HEK293 (cell line): Measurements from ENCODE around the gene ADSL.

Source experiments
- CTCF ChIA-PET: fragments of 350-600 bp; formaldehyde crosslinking; extraction: SDS; loops from one replicate; lab custom pipeline; 2021; ENCODE audit warnings: antibody characterized with exemption; lab: Yijun Ruan, JAX
- POLR2A ChIA-PET: fragments of 300-600 bp; formaldehyde crosslinking; extraction: SDS; loops from one replicate; lab custom pipeline; 2020; ENCODE audit warnings: antibody characterized with exemption, inconsistent platforms; lab: Yijun Ruan, JAX
- H3K27ac ChIP-seq: fragments of 200-500 bp; sonication (Bioruptor generic); 2 replicates; pipeline ENCODE4 v1.5.1; 2014; ENCODE audit warnings: low read depth, low read length, control low read depth, inconsistent platforms; ENCODE audit errors: extremely low read depth
- H3K36me3 ChIP-seq, 2 experiments: fragments of 200-500 bp in 1 of 2; sonication (Bioruptor generic) in 1 of 2; 1 replicate in 1 of 2; 2 replicates in 1 of 2; pipeline ENCODE4 v1.5.1; 2014 to 2017; ENCODE audit warnings: inconsistent platforms in 2 of 2, low read length in 2 of 2; ENCODE audit not compliant: control insufficient read depth in 2 of 2, insufficient read depth in 1 of 2
- H3K4me1 ChIP-seq: fragments of 200-500 bp; sonication (Bioruptor generic); 2 replicates; pipeline ENCODE4 v1.5.1; 2014; ENCODE audit warnings: mild to moderate bottlenecking, low read length, inconsistent platforms; ENCODE audit not compliant: control insufficient read depth, insufficient read depth
- H3K4me3 ChIP-seq: 2 replicates; pipeline ENCODE4 v1.5.1; 2011; ENCODE audit warnings: low read depth, mild to moderate bottlenecking, control low read depth, low read length, moderate library complexity
- H3K9me3 ChIP-seq: fragments of 200-500 bp; sonication (Bioruptor generic); 2 replicates; pipeline ENCODE4 v1.5.1; 2014; ENCODE audit warnings: low read depth, low read length, inconsistent platforms; ENCODE audit not compliant: control insufficient read depth, insufficient read depth
- BCL11A ChIP-seq: fragments of 450-650 bp; formaldehyde crosslinking; IDR thresholded peaks from 2 replicates; pipeline ENCODE4 v1.5.1; 2016; ENCODE audit warnings: low read depth, missing biosample characterization, missing genetic modification characterization
- BCL11B ChIP-seq: fragments of 450-650 bp; formaldehyde crosslinking; IDR thresholded peaks from 2 replicates; pipeline ENCODE4 v1.5.1; 2016; ENCODE audit warnings: low read depth, missing biosample characterization, missing genetic modification characterization
- GFI1B ChIP-seq: fragments of 450-650 bp; formaldehyde crosslinking; IDR thresholded peaks from 2 replicates; pipeline ENCODE4 v1.5.1; 2016; ENCODE audit warnings: missing biosample characterization, missing genetic modification characterization
- GLIS1 ChIP-seq: fragments of 450-650 bp; formaldehyde crosslinking; IDR thresholded peaks from 2 replicates; pipeline ENCODE4 v1.5.1; 2016; ENCODE audit warnings: missing biosample characterization, missing genetic modification characterization
- GLIS2 ChIP-seq: fragments of 450-650 bp; formaldehyde crosslinking; IDR thresholded peaks from 2 replicates; pipeline ENCODE4 v1.5.1; 2016; ENCODE audit warnings: missing biosample characterization, missing genetic modification characterization
- IKZF3 ChIP-seq: fragments of 450-650 bp; IDR thresholded peaks from 2 replicates; pipeline ENCODE4 v1.5.0; 2018; ENCODE audit warnings: missing biosample characterization, mild to moderate bottlenecking, missing genetic modification characterization, moderate library complexity
- KLF10 ChIP-seq: fragments of 450-650 bp; IDR thresholded peaks from 2 replicates; pipeline ENCODE4 v1.5.1; 2018; ENCODE audit warnings: missing biosample characterization, mild to moderate bottlenecking, missing genetic modification characterization
- KLF16 ChIP-seq: fragments of 450-650 bp; formaldehyde crosslinking; IDR thresholded peaks from 2 replicates; pipeline ENCODE4 v1.5.1; 2017; ENCODE audit warnings: missing biosample characterization, missing genetic modification characterization
- KLF8 ChIP-seq: fragments of 450-650 bp; formaldehyde crosslinking; IDR thresholded peaks from 2 replicates; pipeline ENCODE4 v1.5.1; 2016; ENCODE audit warnings: missing biosample characterization, missing genetic modification characterization
- OVOL3 ChIP-seq: fragments of 450-650 bp; formaldehyde crosslinking; IDR thresholded peaks from 2 replicates; pipeline ENCODE4 v1.5.1; 2016; ENCODE audit warnings: missing biosample characterization, missing genetic modification characterization
- SP2 ChIP-seq: fragments of 450-650 bp; formaldehyde crosslinking; IDR thresholded peaks from 2 replicates; pipeline ENCODE4 v1.5.1; 2016; ENCODE audit warnings: missing biosample characterization, missing genetic modification characterization
- ZBTB21 ChIP-seq: fragments of 450-650 bp; formaldehyde crosslinking; IDR thresholded peaks from 2 replicates; pipeline ENCODE4 v1.5.1; 2017; ENCODE audit warnings: missing biosample characterization, missing genetic modification characterization
- ZFP3 ChIP-seq: fragments of 450-650 bp; formaldehyde crosslinking; IDR thresholded peaks from 2 replicates; pipeline ENCODE4 v1.5.1; 2016; ENCODE audit warnings: low read depth, missing biosample characterization, missing genetic modification characterization
- ZFP41 ChIP-seq: fragments of 450-650 bp; formaldehyde crosslinking; IDR thresholded peaks from 2 replicates; pipeline ENCODE4 v1.5.1; 2016; ENCODE audit warnings: missing biosample characterization, missing genetic modification characterization, borderline replicate concordance
- ZNF10 ChIP-seq: fragments of 450-650 bp; formaldehyde crosslinking; IDR thresholded peaks from 2 replicates; pipeline ENCODE4 v1.5.1; 2017; ENCODE audit warnings: missing biosample characterization, missing genetic modification characterization
- ZNF138 ChIP-seq: fragments of 450-650 bp; formaldehyde crosslinking; IDR thresholded peaks from 2 replicates; pipeline ENCODE4 v1.5.1; 2016; ENCODE audit warnings: missing biosample characterization, missing genetic modification characterization, borderline replicate concordance
- ZNF169 ChIP-seq: fragments of 450-650 bp; formaldehyde crosslinking; IDR thresholded peaks from 2 replicates; pipeline ENCODE4 v1.5.1; 2016; ENCODE audit warnings: missing biosample characterization, missing genetic modification characterization
- ZNF175 ChIP-seq: fragments of 450-650 bp; formaldehyde crosslinking; IDR thresholded peaks from 2 replicates; pipeline ENCODE4 v1.5.1; 2016; ENCODE audit warnings: missing biosample characterization, missing genetic modification characterization
- ZNF19 ChIP-seq: fragments of 450-650 bp; formaldehyde crosslinking; IDR thresholded peaks from 2 replicates; pipeline ENCODE4; 2016; ENCODE audit warnings: missing biosample characterization, missing genetic modification characterization, low read depth
- ZNF214 ChIP-seq: fragments of 450-650 bp; formaldehyde crosslinking; IDR thresholded peaks from 2 replicates; pipeline ENCODE4 v1.5.1; 2017; ENCODE audit warnings: missing biosample characterization, mild to moderate bottlenecking, missing genetic modification characterization, borderline replicate concordance
- ZNF24 ChIP-seq: fragments of 450-650 bp; formaldehyde crosslinking; IDR thresholded peaks from 2 replicates; pipeline ENCODE4 v1.5.1; 2016; ENCODE audit warnings: missing biosample characterization, missing genetic modification characterization
- ZNF248 ChIP-seq: fragments of 450-650 bp; formaldehyde crosslinking; IDR thresholded peaks from 2 replicates; pipeline ENCODE4 v1.5.1; 2017; ENCODE audit warnings: missing biosample characterization, missing genetic modification characterization
- ZNF473 ChIP-seq: fragments of 450-650 bp; formaldehyde crosslinking; IDR thresholded peaks from 2 replicates; pipeline ENCODE4 v1.5.1; 2017; ENCODE audit warnings: missing biosample characterization, missing genetic modification characterization
- ZNF521 ChIP-seq: fragments of 450-650 bp; formaldehyde crosslinking; IDR thresholded peaks from 2 replicates; pipeline ENCODE4 v1.5.1; 2017; ENCODE audit warnings: missing biosample characterization, mild to moderate bottlenecking, missing genetic modification characterization
- ZNF548 ChIP-seq: fragments of 450-650 bp; formaldehyde crosslinking; IDR thresholded peaks from 2 replicates; pipeline ENCODE4 v1.5.1; 2016; ENCODE audit warnings: missing biosample characterization, missing genetic modification characterization
- ZNF560 ChIP-seq: fragments of 450-650 bp; formaldehyde crosslinking; IDR thresholded peaks from 2 replicates; pipeline ENCODE4 v1.5.1; 2017; ENCODE audit warnings: missing biosample characterization, missing genetic modification characterization, borderline replicate concordance
- ZNF629 ChIP-seq: fragments of 450-650 bp; formaldehyde crosslinking; IDR thresholded peaks from 2 replicates; pipeline ENCODE4 v1.5.1; 2017; ENCODE audit warnings: missing biosample characterization, missing genetic modification characterization
- ZNF658 ChIP-seq: fragments of 450-650 bp; formaldehyde crosslinking; IDR thresholded peaks from 2 replicates; pipeline ENCODE4; 2016; ENCODE audit warnings: missing biosample characterization, missing genetic modification characterization
- ZNF664 ChIP-seq: fragments of 450-650 bp; formaldehyde crosslinking; IDR thresholded peaks from 2 replicates; pipeline ENCODE4 v1.5.1; 2016; ENCODE audit warnings: missing biosample characterization, missing genetic modification characterization
- ZNF785 ChIP-seq: fragments of 450-650 bp; formaldehyde crosslinking; IDR thresholded peaks from 2 replicates; pipeline ENCODE4 v1.5.1; 2016; ENCODE audit warnings: missing biosample characterization, missing genetic modification characterization
- ZNF843 ChIP-seq: fragments of 450-650 bp; formaldehyde crosslinking; IDR thresholded peaks from 2 replicates; pipeline ENCODE4 v1.5.1; 2016; ENCODE audit warnings: missing biosample characterization, missing genetic modification characterization
- TF ChIP-seq, protein P1 (sequence below): fragments of 450-650 bp; formaldehyde crosslinking; optimal IDR thresholded peaks from 2 replicates; pipeline ENCODE3; 2016; ENCODE audit warnings: missing biosample characterization, mild to moderate bottlenecking, missing genetic modification characterization
- TF ChIP-seq, protein P2 (sequence below): fragments of 450-650 bp; formaldehyde crosslinking; IDR thresholded peaks from 2 replicates; pipeline ENCODE4 v1.5.1; 2016; ENCODE audit warnings: missing biosample characterization, missing genetic modification characterization

Gene ADSL

DNA sequence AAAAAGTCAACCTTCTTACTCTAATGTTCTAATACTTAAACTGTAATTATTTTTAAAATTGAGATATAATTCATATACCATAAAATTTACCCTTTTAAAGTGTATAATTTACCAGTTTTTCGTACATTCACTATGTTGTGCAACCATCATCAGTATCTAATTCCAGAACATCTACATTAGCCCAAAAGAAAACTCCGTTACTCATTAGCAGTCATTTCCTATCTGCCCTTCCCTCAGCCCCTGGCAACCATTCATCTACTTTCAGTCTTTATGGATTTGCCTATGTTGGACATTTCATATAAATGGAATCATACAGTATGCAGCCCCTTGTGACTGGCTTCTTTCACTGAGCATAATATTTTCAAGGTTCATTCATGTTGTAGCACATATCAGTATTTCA, 46.3 kb downstream of the ADSL start:
- Histone ChIP-seq H3K9me3 (no peaks in the 10 kb centered on the region), H3K27ac (no peak overlapping the region), H3K4me1 (peaks cover 5% of the 10 kb centered on the region), H3K4me3 (no peak overlapping the region), H3K36me3 (peaks cover 5 to 15% of the 10 kb centered on the region in 2 experiments; a peak in 2 of 3 replicates)
- POLR2A ChIA-PET = interaction anchor here (1.2 kb wide), 1 partner anchor 260 kb away, joined by 3 read pairs; no protein-coding TSS in a partner anchor
- TF ChIP-seq BCL11A (tag by site-specific recombination) = no peak
- TF ChIP-seq ZNF175 (tag by site-specific recombination) = no peak
- TF ChIP-seq GFI1B (tag by site-specific recombination) = no peak
- TF ChIP-seq ZNF19 = no peak
- no peak for TF ChIP-seq BCL11B (tag by site-specific recombination)
- TF ChIP-seq ZFP3 (tag by site-specific recombination) = no peak
- TF ChIP-seq ZNF785 = no peak
- no peak for TF ChIP-seq ZNF664 (tag by site-specific recombination)
- TF ChIP-seq ZNF629 = no peak
- no peak for TF ChIP-seq SP2 (tag by site-specific recombination)
- TF ChIP-seq KLF16 (tag by site-specific recombination) = no peak
- TF ChIP-seq ZNF214 = no peak
- TF ChIP-seq KLF8 (tag by site-specific recombination) = no peak
- TF ChIP-seq ZNF560 (tag by site-specific recombination) = no peak
- no peak for TF ChIP-seq GLIS1 (tag by site-specific recombination)
- no peak for TF ChIP-seq ZNF521 (tag by site-specific recombination)
- TF ChIP-seq ZFP41 = no peak
- no peak for TF ChIP-seq ZNF473 (tag by site-specific recombination)
- no peak for TF ChIP-seq ZNF169 (tag by site-specific recombination)
- CTCF ChIA-PET = interaction anchor here (0.7 to 2.7 kb wide), 4 partner anchors 9 to 201 kb away, joined by 3 to 11 read pairs (median 3); no protein-coding TSS in a partner anchor

DNA sequence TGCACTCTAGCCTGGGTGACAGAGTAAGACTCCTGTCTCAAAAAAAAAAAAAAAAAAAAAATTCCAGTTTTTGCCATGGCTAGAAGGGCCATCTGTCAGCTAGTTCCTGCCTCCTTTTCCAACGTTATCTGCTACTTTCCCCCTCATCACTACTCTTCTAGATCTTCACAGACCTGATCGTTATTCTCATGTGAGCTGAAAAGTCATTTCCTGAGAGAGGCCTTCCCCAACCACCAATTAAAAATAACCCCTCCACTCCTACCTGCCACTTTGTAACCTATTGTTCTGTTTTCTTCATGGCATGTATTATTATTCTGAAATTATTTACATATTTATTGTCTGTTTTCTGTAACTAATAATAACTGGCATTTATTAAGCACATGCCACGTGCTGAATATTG, 48.3 kb downstream of the ADSL start:
- ChIA-PET CTCF (interaction anchor here (0.6 to 0.7 kb wide), 2 partner anchors 10 to 104 kb away, joined by 3 read pairs; no protein-coding TSS in a partner anchor), POLR2A (interaction anchor here (0.6 kb wide), 1 partner anchor 280 kb away, joined by 3 read pairs; no protein-coding TSS in a partner anchor)
- Histone ChIP-seq H3K9me3 (no peaks in the 10 kb centered on the region), H3K36me3 (peaks cover 6 to 10% of the 10 kb centered on the region in 2 experiments; a peak in 2 of 3 replicates), H3K4me3 (no peak overlapping the region), H3K27ac (no peak overlapping the region), H3K4me1 (peaks cover 5% of the 10 kb centered on the region)
- TF ChIP-seq GLIS2 (no peak), ZBTB21 (tag by site-specific recombination) (no peak), ZNF548 (tag by site-specific recombination) (no peak), ZNF629 (no peak), ZNF785 (no peak), ZNF24 (tag by site-specific recombination) (no peak), ZNF248 (tag by site-specific recombination) (no peak), ZNF664 (tag by site-specific recombination) (no peak), ZNF138 (tag by site-specific recombination) (no peak), ZNF10 (tag by site-specific recombination) (no peak), ZNF658 (tag by site-specific recombination) (no peak), IKZF3 (tag by site-specific recombination) (no peak), OVOL3 (tag by site-specific recombination) (no peak), KLF10 (tag by site-specific recombination) (no peak), ZNF843 (tag by site-specific recombination) (no peak), GLIS1 (tag by site-specific recombination) (no peak)
- TF ChIP-seq, protein P1, sequence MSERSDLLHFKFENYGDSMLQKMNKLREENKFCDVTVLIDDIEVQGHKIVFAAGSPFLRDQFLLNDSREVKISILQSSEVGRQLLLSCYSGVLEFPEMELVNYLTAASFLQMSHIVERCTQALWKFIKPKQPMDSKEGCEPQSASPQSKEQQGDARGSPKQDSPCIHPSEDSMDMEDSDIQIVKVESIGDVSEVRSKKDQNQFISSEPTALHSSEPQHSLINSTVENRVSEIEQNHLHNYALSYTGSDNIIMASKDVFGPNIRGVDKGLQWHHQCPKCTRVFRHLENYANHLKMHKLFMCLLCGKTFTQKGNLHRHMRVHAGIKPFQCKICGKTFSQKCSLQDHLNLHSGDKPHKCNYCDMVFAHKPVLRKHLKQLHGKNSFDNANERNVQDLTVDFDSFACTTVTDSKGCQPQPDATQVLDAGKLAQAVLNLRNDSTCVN = no peak
- TF ChIP-seq, protein P2, sequence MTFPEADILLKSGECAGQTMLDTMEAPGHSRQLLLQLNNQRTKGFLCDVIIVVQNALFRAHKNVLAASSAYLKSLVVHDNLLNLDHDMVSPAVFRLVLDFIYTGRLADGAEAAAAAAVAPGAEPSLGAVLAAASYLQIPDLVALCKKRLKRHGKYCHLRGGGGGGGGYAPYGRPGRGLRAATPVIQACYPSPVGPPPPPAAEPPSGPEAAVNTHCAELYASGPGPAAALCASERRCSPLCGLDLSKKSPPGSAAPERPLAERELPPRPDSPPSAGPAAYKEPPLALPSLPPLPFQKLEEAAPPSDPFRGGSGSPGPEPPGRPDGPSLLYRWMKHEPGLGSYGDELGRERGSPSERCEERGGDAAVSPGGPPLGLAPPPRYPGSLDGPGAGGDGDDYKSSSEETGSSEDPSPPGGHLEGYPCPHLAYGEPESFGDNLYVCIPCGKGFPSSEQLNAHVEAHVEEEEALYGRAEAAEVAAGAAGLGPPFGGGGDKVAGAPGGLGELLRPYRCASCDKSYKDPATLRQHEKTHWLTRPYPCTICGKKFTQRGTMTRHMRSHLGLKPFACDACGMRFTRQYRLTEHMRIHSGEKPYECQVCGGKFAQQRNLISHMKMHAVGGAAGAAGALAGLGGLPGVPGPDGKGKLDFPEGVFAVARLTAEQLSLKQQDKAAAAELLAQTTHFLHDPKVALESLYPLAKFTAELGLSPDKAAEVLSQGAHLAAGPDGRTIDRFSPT (tag by site-specific recombination) = no peak
